VCaP (cell line): ENCODE measurements around the gene FAM221B.

Experiments used
- H3K27ac ChIP-seq: fragments of 450-650 bp; 2 replicates; pipeline ENCODE4 v1.5.1; 2017
- TF ChIP-seq, protein P1 (sequence below): fragments of 450-650 bp; conservative IDR thresholded peaks from 2 replicates; pipeline ENCODE4 v1.5.1; 2017; ENCODE audit warnings: mild to moderate bottlenecking, moderate library complexity

The FAM221B gene

DNA sequence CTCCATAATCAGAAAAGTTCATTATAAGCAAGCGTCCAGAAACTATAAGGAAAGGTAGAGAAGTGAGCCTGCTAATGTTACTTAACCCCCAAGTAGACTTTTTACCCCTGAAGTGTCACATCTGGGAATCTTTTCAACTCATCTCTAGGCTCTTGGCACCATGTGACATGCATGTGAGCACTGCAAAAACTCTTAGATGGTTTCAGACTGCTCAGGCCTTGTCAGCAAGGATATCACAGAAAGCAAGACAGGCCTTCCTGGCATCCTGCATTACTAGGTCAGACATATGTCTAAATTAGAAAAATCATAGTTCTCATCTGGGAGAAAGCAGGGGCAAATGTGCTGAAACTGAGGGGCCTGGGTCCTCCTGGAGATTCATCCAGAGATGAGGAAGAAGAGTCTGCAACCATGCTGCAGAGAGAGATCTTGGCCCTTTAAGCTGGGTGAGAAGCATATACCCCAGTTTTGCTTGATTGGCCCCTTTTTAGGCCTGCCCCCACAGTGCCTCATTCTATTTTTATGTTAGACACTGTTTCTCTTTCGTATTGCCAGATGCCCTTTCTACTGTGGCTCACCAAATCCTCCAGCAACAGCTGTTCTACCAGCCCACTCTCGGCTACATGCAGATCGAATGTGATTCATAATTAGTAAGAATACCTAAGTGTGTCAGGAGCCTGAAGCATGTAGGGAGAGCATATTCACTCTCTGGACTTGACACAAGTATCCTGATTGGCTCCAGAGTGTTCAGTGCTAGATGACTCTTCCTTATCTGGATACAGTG is 19.4 kb upstream of the FAM221B start:
- TF ChIP-seq, protein P1, sequence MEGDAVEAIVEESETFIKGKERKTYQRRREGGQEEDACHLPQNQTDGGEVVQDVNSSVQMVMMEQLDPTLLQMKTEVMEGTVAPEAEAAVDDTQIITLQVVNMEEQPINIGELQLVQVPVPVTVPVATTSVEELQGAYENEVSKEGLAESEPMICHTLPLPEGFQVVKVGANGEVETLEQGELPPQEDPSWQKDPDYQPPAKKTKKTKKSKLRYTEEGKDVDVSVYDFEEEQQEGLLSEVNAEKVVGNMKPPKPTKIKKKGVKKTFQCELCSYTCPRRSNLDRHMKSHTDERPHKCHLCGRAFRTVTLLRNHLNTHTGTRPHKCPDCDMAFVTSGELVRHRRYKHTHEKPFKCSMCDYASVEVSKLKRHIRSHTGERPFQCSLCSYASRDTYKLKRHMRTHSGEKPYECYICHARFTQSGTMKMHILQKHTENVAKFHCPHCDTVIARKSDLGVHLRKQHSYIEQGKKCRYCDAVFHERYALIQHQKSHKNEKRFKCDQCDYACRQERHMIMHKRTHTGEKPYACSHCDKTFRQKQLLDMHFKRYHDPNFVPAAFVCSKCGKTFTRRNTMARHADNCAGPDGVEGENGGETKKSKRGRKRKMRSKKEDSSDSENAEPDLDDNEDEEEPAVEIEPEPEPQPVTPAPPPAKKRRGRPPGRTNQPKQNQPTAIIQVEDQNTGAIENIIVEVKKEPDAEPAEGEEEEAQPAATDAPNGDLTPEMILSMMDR: no peak
- no peak overlapping the region for H3K27ac ChIP-seq

DNA sequence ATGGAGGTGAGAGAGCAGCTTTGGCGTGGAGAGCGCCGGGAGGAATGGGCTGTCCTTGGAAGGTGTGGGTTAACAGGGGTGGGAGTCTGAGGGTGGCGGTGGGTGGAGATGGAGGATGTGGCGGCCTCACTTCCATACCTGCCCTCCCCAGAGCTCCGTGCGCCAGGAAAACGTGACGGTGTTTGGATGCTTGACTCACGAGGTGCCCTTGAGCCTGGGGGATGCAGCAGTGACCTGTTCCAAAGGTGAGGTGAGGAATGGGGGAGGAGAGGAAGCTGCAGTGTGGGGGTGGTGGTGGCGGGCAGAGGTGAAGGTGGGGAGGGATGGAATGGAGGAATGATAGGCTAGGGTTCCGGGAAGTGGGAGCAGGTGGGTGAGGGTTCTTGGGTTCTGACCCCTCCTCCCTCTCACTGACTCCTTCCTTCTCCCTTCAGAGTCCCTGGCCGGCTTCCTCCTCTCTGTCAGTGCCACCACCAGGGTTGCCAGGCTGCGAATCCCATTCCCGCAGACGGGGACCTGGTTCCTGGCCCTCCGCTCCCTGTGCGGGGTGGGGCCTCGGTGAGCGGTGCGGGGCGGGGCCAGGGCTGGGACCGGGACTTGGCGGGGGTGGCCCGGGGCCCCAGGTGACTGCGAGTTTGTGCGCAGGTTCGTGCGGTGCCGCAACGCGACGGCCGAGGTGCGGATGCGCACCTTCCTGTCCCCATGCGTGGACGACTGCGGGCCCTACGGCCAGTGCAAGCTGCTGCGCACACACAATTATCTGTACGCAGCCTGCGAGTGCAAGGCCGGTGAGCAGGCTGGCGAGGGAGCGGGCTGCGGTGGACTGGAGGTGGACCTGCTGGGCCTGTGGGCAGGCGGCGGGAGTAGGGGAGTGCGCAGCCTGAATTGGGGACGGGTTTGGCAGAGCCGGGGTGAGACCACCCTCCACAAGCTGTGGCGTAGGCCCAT is 17.6 kb upstream of the FAM221B start:
- H3K27ac ChIP-seq: peak overlapping the region; percentile 18; the same call in 1 of the 2 replicates
- TF ChIP-seq, protein P1: no peak

DNA sequence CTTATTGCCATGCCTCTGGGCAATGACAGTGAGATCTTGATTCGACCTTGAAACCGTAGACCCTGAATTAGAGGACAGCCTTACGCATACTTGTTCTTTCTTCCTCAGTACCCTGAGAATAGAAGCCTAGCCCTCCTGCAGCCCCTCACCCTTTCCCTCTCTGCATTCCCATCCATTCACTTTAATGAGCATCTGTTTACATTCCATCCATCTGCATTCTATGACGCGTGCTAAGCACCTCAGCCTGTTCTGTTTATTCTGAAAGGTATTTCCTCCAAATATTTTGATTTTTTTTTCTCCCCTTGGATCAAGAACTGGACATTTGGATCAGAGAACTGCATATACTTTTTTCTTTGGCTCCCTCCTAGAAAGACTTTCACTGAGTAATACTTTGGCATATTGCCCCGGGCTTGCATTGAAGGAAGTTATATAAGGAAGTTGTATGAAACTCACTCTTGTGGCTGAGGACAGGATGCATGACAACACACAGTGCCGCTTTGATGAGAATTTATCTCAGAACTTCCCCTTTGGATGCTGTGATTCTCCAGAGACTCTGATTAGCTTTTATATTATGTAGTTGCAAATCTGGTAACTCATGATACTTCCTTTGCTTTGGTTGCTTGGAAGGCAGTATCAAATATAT is 16.2 kb upstream of the FAM221B start:
- TF ChIP-seq, protein P1: no peak
- H3K27ac ChIP-seq: peak overlapping the region; percentile 18

DNA sequence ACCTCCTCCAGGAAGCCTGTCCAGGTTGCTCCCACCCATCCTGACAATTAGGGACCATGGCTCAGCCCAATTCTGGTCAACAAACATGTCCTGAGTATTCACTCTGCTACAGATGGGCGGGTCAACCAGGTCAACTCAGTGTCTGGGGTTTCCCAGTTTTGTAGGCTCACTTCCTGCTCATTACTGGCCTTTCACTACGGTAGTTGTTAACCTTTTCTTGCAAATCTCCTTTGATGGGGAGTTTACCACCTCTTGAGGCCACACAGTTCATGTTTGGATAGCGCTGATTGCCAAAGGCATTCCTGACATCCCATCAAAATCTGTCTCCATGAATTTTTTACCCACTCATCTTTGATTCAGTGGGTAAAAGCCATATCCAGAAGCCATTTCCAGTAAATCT is 14.3 kb upstream of the FAM221B start:
- TF ChIP-seq, protein P1: no peak
- H3K27ac ChIP-seq: no peak overlapping the region

DNA sequence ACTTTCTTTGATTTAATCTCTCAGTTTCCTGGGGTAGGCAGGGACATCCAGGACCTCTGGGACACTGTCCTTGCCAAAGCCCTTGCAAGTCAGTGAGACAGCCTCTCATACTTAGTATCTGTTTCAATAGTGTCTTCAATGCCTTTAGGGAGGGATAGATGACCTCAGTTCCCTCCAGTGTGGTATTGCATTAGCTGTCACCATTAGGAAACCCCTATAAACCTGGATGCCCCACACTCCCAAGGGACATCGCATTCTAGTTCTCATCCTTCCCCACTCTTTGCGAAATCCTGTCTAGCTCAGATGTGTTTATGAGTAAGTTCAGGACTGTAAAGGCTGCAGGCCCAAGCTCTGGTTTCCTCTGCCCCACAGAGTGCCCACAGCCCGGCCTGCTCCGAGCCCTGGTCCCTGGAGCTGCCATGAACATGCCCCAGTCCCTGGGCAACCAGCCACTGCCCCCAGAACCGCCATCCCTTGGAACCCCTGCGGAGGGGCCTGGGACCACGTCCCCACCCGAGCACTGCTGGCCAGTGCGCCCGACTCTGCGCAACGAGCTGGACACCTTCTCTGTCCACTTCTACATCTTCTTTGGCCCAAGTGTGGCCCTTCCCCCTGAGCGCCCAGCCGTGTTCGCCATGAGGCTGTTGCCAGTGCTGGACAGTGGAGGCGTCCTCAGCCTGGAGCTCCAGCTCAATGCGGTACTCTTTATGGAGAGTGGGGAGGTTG is 13.7 kb upstream of the FAM221B start:
- TF ChIP-seq, protein P1: no peak
- no peak overlapping the region for H3K27ac ChIP-seq

DNA sequence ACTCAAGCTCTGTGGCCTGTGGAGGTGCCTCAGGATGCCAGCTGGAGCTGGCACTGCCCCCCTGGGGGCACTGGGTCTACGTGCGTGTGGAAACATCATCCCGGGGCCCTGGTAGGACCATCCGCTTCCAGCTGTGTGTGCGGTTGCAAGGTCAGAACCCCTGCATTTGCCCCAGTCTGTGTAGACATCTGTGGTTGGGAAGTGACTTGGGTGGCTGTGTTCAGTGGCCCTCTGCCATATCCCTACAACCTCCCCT is 13.0 kb upstream of the FAM221B start:
- TF ChIP-seq, protein P1: no peak

More for the DNA sequence above, 13.0 kb upstream of the FAM221B start:
- no peak overlapping the region for H3K27ac ChIP-seq
